T follicular helper cell (primary cell): ENCODE results near the gene C22orf23.
A peak's percentile ranks its signal among the peaks of the same experiment; 100 is the strongest.

Experiments used
- DNase-seq: peaks from one replicate; pipeline ENCODE4 v3.0.0-alpha.2; 2020; ENCODE audit warnings: low read depth
- total RNA-seq, 2 experiments: gene quantifications; one replicate each; lab custom pipeline; 2026; lab: John Stamatoyannopoulos, UW

The C22orf23 gene
- total RNA-seq = 0 to 0.04 reads per million in 2 experiments

DNA sequence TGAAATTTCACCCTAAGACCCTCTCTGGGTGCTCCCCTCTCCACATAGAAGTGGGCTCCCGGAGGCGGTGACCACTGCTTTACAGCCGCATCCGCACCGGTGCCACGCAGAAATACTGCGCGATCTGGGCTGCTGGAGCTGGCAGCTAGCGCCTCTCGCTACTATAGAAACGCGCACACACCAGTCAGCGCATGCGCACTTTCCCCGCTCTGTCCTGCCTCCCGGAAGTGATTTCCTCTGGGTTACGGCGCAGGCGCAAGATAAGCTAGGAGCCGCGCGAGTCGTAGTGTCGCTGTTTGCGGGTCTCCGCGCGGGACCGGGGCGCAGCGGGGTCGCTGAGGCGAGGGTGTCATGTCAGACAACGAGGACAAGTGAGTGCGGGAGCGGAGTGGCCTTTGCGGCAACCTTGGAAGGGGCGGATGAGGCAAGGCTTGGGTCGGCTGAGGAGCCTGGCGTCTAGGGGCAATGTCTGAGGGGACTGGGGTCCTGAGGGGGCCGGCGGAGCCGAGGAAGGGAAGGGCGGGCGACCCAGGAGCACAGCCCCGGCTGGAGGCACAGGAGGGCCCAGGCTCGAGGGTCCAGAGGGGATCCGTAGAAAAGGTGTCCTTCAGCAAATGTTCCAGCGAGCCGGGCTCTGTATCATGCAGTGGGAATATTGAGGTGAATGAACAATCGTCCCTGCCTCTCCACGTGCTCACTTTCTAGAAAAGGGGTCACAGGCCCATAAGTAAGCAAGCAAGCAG is at the start of gene C22orf23, which contains the start of gene POLR2F:
TSS of gene C22orf23 (minus strand) at position 165 of the 743 bp plus-strand sequence. CDS start 452 bp downstream, outside the sequence.
TSS of gene POLR2F (plus strand) at position 263 of the 743 bp plus-strand sequence. CDS start at position 352, 89 bp downstream.
- DNase-seq = peak; percentile 95

DNA sequence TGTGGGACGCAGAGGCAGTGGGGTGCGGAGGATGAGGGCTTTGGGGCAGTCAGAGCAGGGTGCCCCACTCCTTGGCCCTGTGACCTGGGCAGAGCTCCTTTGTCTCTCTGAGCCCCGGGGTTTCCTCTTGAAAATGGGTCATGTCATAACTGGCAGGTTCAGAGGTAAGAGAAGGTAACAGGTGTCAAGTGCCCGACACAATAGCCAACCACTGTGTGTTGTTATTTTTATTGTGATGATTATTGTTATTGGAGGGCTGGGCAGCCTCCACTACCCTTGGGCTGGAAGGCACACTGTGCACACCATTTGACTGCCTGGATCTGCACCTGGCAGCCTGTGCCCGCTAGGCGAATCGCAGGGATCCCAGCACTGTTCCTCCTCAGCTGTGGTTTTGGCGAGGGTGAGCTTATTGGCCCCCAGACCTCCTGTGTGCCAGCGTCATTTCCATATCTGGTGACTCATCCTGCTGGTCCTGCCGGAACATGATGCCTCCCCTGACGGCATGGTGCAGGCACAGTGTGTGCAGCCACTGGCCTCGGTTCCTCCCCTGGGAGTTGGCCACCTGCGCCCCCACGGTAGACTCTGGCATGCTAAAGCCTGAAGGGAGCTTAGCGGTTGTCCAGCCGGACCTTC is 46.4 kb upstream of the C22orf23 start:
- DNase-seq = no peak

DNA sequence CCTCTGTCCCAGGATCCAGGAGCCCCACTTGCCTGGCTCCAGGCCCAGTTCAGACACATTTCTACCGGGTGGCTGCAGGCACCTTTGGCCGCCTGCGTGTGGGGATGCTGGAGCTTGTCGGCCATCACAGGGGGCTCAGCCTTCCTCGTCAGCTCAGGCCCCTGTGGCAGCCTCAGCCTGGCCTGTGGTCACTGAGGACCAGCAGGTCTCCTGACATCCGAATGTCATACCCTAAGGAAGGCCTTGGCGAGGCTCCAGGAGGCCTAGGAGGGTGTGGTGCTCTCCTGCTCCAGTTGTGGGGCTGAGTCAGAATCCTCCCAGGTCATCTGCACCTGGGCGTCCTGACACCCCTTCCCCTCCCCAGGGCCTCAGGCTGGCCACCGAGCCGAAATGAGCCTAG is 45.8 kb upstream of the C22orf23 start:
- DNase-seq = no peak

DNA sequence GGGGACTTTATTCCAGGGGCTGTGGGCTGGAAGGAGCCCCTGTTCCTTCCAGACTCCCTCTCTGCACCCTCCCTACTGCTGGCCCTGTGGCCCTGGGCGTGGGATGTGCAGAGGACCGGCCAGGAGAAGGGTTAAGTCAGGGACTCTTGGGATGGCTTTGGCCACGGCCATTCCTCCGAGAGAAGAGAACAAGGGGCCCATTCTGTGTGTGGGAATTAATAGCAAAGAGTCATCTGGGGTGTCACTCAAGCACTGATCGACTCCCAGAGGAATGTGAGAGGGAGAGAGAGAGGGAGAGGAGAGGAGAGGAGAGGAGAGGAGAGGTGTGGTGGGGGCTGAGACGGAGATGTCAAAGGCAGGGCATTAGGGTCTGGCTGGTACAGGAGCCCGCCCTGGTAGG is 45.1 kb upstream of the C22orf23 start:
- no peak for DNase-seq

DNA sequence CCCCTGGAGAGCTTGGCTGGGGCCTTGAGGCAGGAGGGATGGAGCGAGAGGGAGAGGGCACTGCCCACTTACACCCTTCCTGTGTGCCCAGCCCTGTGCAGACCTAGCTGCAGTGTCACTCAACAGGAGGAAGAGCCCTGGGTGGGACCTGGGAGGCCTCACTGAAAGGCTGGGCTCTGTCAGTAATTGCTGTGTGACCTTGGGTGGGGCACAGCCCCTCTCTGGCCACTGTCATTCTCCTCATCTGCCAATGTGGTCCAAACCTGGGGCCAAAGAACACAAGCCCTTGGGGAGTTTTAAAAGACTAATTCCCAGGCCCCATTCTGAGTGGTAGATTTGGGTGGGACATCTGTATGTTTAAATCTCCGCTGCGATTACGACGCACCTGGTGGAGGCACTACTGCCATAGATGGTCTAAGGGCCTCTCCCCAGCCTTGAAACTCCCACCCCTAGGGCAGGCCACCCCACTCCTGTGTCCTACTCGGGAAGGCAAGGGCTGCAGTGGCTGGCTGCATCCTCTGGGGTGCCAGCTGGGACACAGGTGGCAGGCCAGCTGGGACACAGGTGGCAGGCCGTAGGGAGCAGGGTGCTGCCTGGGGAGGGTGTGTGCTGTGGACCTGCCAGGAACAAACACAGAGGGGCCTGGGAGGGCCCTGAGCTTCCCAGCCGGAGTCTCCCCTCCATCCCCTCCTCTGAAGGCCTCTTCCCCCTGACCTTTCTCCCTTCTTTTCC is 43.3 kb upstream of the C22orf23 start:
- DNase-seq = no peak

DNA sequence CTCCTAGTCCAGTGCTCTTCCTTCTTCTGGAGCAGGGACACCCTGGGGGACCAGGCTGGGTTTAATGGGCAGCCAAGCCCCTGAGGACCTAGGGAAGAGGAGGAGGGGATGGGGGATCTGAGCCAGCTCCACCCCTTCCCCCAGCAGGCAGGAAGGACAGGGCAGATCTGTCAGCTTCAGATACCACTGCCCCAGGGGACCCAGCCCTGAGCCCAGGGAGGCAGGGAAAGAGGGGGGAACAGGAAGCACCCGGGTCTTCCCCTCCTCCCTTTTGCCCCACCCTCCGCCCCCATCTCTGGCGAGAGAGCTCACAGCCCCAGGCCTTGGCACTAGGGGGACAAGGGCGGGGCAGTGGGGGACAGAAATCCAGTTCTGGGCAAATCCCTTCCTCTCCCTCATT is 42.7 kb upstream of the C22orf23 start:
- no peak for DNase-seq

DNA sequence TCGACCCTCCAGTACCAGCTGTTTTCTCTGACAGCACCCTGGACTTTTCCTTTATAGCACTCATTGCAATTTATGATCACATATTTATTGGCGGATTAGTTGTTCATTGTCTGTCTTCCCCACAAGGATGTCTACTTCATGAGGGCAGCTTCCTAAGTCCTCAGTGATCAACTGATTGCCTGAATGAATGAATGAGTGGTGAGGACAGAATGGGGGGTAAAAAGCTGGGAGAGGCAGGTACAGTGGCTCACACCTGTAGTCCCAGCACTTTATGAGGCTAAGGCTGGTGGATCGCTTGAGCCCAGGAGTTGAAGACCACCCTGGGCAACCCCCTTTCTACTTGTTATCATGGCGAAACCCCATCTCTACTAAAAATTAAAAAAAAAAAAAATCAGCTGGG is 42.1 kb upstream of the C22orf23 start:
- DNase-seq = no peak

DNA sequence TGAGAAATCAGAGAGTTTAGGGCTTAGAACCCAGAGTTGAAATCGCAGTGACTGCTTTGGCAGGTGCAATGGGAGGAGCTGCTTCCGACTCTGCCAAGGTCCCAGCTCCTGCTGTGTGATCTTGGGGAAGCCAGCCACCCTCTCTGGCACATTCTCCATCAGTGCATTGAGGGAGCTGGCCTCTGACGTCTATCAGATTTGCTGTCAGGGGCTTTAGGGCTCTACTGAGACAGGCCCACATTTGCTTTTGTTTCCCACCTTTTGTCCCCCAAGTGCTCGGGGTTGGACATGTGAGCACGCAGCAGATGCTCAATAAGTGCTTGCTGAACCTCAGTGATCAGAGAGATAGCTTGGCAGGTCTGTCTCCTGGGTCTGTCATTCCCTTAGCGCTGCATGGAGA is 41.6 kb upstream of the C22orf23 start:
- no peak for DNase-seq

DNA sequence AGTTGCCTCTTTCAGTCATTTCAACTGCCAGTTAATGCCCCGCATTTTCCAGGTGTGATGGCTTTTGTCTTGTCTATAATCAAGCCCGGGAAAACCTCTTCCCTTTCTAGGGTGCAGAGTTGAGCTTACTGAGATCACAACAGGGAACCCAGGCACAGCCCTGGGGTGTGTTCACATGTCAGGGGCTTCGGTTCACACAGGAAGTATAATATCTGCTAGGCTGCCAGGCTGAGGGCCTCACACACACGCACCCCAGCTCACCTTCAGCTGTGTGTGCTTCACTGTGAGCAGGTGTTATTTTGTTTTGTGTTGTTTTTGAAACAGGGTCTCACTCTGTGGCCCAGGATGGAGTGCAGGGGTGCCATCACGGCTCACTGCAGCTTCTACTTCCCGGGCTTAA is 40.6 kb upstream of the C22orf23 start:
- DNase-seq = no peak

DNA sequence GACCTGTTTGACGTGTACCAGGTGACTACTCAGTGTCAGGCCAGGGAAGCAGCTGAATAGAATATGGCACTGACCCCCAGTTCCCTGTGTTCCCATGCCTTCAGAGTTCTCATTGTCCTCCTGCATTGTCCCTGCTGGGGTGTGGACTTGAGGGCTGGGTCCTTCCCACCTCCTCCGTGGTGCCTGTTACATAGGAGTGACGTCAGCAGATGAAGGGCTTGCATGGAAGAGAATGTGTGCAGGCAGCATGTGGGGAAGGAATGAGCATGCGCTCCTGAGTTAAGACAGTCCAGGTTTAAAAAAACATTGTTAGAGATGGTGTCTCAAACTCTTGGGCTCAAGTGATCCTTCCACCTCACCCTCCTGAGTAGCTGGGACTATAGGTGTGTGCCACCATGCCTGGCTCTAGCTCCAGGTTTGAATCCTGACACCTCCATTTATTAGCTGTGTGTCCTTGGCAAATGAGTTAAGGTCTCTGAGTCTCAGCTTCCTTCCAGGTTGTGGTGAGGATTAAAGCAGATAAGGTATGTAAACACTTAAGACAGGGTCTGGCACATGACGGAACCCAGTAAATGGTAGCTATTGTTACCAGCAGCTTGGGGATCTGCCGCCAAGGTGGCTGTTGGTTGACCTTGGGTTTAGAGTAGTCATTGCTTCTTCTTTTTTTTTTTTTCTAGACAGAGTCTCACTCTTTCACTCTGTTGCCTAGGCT is 38.5 kb upstream of the C22orf23 start:
- no peak for DNase-seq

DNA sequence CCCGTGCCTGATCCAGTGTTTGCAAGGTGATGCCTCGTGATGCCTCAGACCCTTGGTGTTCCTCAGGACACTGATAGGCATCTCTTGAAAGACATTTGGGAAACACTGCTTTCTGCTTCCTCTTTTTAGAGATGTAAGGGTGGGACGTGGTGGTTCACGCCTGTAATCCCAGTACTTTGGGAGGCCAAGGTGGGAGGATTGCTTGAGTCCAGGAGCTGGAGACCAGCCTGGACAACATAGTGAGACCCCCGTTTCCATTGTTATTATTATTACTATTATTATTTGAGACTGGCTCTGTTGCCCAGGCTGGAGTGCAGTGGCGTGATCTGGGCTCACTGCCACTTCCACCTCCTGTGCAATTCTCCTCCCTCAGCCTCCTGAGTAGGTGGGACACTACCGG is 37.5 kb upstream of the C22orf23 start:
- no peak for DNase-seq

DNA sequence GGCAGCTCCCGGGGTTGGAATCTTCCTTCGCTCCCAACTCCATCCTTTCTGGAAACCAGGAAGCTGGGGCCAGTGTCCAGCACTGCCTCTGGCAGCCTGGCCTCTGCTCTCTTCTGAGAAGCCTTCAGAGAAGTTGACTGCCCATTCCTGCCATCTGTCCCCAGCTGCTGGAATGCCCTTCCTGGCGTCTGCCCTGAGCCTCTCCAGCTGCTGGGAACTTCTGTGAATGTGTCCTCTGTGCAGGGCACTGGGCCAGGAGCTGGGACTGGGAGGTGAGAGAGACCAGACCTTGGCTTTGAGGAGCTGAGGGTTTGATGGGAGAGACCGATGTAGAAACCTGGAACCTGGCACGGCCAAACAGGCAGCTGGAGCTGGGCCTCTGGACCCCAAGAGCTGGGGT is 36.9 kb upstream of the C22orf23 start:
- DNase-seq = no peak

DNA sequence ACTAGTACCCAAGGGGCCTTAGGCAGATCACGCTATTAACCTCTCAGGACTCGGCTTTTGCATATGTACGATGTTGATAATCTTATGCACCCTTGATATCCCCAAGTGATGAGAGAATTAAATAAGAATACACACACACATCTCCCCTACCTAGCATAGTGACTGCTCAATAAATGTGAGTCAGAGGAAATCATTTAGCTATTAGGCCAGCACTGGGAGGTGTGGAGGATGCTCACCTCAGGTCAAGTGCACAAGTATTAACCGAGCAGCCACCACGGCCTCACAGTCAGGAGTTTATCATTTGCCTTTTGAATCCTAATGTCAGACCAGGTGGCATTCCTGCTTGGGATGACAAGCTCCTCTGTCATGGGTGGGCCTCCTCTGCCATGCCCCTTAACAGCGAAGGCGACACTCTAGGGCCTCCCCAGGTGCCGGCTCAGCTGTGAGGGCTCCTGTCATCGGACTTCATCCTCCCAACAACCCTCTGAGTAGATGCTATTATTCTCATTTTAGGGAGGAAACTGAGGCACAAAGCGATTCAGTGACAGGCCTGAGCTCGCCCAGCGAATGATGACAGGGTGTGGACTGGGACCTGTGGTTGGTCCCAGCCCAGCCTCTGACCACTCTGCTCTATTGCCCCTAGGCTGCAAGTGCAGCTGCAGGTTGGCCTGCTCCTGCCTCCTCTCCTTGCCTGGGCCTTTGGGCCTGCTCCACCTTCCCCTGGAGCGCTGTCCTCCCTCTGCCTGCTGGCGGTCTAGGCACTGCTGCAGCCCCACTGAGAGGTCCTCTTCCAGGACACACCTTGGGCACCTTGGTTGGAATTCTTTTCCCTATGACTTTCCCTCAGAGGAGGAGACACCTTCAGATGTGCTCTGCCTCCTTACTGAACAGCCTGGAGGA is 36.0 kb upstream of the C22orf23 start:
- DNase-seq = no peak

DNA sequence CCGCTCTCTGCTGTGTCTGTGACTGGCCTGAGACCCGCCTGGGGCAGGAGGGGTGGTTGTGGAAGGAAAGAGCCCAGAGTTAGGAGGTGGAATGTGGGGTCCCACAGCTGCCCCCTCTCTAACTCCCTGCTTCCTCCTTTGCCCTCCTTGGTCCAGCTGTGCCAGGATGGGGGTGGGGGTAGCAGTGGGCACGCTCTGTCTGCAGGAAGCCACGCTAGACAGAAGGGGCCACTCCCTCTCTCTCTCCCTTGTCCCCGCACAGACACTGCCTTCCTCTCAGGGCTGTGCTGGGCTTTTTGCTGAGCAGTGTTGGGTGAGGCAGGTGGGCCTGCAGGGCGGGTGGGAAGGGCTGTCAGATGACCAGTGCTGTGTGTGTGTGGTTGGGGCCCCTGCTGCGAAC is 33.0 kb upstream of the C22orf23 start:
- no peak for DNase-seq

DNA sequence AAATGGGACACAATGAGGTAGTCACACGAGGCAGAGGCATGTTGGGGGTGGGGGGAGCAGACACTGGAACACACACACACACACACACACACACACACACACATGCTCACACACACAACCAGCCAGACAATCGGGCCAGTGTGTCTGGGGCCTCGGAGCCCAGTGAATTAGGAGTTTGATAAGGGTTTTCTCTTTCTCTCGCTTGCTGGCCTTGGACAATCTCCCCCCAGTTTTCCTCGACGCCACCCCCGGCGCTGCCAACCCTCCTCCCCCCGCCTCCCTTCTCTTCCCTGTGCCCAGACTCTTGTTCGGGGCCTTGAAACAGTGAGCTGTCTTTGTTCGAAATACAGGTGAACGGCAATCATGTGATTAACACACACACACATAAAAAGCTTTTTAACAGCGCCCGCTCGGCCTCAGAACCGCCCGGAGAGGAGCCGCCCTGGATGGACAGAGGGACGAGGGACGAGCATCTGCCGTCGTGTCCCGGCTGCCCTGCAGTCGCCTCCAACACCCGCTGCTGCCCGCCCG is 32.4 kb upstream of the C22orf23 start:
- no peak for DNase-seq

DNA sequence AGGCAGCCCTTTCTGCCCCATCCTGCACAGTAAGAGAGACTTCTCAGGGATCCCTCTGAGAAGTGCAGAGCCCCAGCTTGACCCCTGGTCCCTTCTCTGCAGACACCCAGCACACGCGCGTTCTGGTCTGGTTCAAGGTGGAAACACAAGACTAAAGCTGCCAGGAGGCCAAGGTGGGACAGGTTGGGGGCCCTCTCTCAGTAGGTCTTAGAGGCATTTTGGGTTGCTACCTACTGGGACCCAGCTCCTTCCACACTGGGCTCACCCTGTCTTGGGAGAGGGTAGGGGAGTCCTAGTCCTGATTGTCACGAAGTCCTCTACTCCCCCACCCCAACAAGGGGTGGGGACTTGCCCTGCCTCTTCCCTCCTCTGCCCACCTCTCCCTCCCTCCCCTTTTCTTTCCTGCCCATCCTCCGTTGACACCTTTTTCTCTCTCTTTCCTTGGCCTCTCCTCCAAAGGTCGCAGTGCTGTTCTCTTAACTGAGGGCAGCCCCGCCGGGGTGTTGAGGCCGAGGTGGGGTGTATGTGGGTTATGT is 31.7 kb upstream of the C22orf23 start:
- DNase-seq = no peak

DNA sequence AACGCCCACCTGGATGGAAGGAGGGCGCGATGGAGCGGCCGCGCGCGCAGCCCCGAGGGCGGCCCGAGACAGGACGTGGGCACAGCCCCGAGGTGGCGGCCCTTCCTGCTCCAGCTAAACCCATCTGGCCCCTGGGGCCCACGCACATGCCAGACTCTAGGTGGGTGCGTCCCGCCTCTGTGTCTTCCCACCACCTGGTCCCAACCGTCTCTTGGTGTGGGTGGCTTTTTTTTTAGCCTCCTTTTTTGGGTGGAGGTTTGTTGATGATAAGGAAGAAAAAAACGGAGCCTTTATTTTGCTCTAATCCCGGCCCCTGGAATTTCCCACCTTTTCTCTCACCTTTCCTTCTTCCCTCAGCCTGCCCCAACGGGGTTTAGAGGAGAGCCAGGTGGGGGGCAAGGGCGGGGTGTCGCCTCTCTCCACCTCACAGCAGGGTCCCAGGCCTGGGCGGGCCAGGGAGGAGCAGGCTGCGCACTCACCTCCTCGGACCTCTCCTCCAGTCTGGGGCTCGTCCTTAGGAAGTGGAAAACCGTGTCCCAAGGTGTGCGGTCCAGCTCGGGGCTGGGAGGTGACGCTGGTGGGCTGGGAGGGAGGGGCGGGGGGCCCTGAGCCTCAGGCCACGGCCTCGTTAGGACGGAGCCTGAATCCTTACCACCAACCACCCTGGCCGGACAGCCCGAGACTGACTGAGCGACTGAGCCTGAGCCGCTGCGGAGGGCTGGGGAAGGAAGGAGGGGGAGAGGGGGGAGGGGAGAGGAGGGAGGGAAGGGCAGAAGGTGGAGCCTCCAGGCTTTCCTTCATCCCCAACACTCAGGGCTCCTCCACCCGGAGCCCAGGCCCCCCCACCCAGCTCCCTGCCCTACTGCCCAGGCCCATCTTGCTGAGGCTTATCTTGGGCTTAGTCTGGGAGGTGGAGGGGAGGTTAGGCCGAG is 30.7 kb upstream of the C22orf23 start, which contains the start of gene SOX10:
TSS of gene SOX10 (minus strand) at position 696 of the 932 bp plus-strand sequence. CDS start 771 bp downstream, outside the sequence.
- no peak for DNase-seq

DNA sequence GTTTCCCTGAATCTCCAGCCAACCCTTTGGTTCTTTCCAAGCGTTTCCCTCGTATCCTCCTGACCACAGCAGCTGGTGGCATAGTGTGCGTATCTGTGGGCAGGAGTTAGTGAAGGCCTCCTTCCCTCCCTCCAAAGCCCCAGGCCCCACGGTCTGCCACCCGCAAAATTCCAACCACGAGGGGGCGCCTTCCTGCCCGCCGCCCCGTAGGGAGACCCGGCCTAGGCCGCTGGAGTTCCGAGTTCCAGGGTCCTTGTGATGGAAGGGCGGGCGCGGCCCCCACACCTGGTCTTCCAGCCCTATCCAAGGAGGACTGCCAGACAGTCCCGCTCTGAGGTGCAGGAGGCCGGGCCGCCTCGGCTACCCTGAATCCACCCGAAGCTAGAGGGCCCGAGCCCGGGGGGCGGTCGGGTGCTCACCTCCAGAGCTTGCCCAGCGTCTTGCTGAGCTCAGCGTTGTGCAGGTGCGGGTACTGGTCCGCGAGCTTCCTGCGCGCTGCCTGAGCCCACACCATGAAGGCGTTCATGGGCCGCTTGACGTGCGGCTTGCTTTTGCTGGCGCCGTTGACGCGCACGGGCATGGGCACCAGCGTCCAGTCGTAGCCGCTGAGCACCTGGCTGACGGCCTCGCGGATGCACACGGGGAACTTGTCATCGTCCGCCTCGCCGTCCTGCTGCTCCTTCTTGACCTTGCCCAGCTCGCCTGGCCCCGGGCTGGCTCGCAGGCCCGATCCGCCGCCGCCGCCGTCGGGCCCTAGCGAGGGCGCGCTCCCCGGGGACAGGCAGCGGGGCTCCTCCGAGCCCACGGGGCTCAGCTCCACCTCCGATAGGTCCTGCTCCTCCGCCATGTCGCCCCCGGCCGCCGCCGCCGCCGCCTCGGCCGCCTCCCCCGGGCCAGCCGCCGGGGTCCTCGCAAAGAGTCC is 29.8 kb upstream of the C22orf23 start:
- DNase-seq = no peak
